RWPE2 (cell line): ENCODE results near the gene ARHGEF10L.

Experiments used
- ATAC-seq: fragments of 200-7000 bp; cut with Tn5 transposase; 3 replicates; pipeline ENCODE4 v1.9.1; 2021; ENCODE audit warnings: low read depth
- DNase-seq: peaks from one replicate; pipeline ENCODE4 v3.0.0-alpha.2; 2020; ENCODE audit warnings: low spot score
- H3K27ac ChIP-seq: fragments of 450-650 bp; 2 replicates; pipeline ENCODE4 v1.5.1; 2017; ENCODE audit warnings: mild to moderate bottlenecking; ENCODE audit not compliant: poor library complexity, severe bottlenecking
- H3K27me3 ChIP-seq: fragments of 250-450 bp; sonication (Bioruptor Pico); 2 replicates; pipeline ENCODE4 v1.5.1; 2021; ENCODE audit warnings: mild to moderate bottlenecking, moderate library complexity; ENCODE audit not compliant: insufficient read depth, poor library complexity, severe bottlenecking
- H3K36me3 ChIP-seq: fragments of 250-450 bp; sonication (Bioruptor Pico); 2 replicates; pipeline ENCODE4 v1.5.1; 2020; ENCODE audit warnings: low read depth, mild to moderate bottlenecking, moderate library complexity
- H3K4me1 ChIP-seq: fragments of 250-450 bp; sonication (Bioruptor Pico); 2 replicates; pipeline ENCODE4 v1.5.1; 2021; ENCODE audit warnings: mild to moderate bottlenecking, moderate library complexity; ENCODE audit not compliant: insufficient read depth, poor library complexity, severe bottlenecking
- H3K4me3 ChIP-seq: fragments of 250-450 bp; sonication (Bioruptor Pico); 2 replicates; pipeline ENCODE4 v1.5.1; 2021; ENCODE audit warnings: mild to moderate bottlenecking, moderate library complexity; ENCODE audit not compliant: severe bottlenecking
- H3K9me3 ChIP-seq: fragments of 250-450 bp; sonication (Bioruptor Pico); 2 replicates; pipeline ENCODE4 v1.5.1; 2021; ENCODE audit warnings: mild to moderate bottlenecking, moderate library complexity; ENCODE audit not compliant: severe bottlenecking
- CTCF ChIP-seq: fragments of 450-650 bp; IDR thresholded peaks from one replicate; pipeline ENCODE4 v1.5.1; 2017; ENCODE audit warnings: mild to moderate bottlenecking, moderate library complexity; ENCODE audit not compliant: poor library complexity, severe bottlenecking

ARHGEF10L gene

DNA sequence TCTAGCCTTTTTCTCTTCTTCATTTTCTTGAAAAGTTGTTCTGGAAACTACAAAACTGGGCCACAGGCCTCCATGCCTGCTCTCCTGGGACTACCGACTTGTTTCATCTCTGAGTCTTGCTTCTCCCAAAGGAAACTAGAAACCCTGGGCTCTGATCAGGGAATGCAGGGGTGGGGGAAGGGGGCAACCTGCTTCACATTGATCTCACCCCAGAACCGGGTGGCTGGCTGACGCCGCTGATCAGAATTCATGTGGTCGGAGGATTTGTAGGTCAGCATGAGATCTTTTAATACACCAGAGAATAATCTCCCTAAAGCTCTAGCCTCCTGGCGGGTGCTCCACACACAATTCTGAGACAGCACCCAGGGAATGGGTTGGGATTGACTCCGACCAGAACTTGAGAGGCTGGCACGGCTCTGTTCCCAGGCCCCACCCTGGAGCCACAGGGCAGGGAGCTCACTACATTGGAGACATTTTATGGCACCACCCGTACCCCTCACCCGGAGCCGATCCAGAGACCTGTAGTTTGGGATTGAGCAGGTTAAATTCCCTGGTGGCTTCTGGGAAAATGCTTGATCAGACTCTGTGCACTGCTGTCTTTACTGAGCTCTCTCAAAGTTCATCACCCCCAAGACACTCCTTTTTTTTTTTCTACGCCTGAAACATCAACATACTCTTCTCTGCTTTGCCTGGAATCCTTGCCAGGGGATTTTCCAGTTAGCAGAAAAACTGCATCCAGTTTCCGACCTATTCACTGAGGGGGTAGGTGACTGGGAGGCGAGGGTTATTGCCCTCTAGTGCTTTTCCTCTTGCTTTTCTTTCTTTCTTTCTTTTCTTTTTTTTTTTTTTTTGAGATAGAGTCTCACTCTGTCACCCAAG is 12.2 kb upstream of the ARHGEF10L start:
- Histone ChIP-seq H3K4me3 (no peak overlapping the region), H3K36me3 (no peaks in the 10 kb centered on the region), H3K27ac (no peak overlapping the region), H3K9me3 (no peaks in the 10 kb centered on the region), H3K4me1 (no peaks in the 10 kb centered on the region), H3K27me3 (no peaks in the 10 kb centered on the region)
- DNase-seq (no peak), ATAC-seq (no peak)
- no peak for TF ChIP-seq CTCF

- Histone ChIP-seq H3K27me3 (no peaks in the 10 kb centered on the region), H3K4me1 (no peaks in the 10 kb centered on the region), H3K27ac (no peak overlapping the region), H3K4me3 (no peak overlapping the region), H3K36me3 (no peaks in the 10 kb centered on the region), H3K9me3 (no peaks in the 10 kb centered on the region)
- no peak for ATAC-seq
- TF ChIP-seq CTCF = no peak
- no peak for DNase-seq
These were observed 10.1 kb upstream of the ARHGEF10L start for GRCh38 chr1:17529381-17529780.

DNA sequence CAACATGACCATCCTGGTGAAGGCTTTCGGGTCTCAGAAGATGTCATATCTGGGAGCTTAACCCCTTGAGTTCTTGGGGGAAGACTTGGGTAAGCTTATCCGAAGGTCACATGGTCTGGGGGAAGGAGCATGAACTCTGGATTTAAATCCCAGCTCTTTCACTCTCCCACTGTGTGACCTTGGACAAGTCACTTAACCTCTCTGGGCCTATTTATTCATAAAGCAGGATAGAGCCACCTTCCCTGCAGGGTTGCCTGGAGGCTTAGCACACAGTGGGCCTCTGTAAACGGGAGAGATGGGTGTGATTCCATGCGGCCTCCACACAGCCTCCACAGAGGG is 8.2 kb upstream of the ARHGEF10L start:
- DNase-seq = no peak
- Histone ChIP-seq H3K4me3 (no peak overlapping the region), H3K27me3 (no peaks in the 10 kb centered on the region), H3K27ac (no peak overlapping the region), H3K4me1 (no peaks in the 10 kb centered on the region), H3K9me3 (no peaks in the 10 kb centered on the region), H3K36me3 (no peaks in the 10 kb centered on the region)
- no peak for TF ChIP-seq CTCF
- no peak for ATAC-seq

DNA sequence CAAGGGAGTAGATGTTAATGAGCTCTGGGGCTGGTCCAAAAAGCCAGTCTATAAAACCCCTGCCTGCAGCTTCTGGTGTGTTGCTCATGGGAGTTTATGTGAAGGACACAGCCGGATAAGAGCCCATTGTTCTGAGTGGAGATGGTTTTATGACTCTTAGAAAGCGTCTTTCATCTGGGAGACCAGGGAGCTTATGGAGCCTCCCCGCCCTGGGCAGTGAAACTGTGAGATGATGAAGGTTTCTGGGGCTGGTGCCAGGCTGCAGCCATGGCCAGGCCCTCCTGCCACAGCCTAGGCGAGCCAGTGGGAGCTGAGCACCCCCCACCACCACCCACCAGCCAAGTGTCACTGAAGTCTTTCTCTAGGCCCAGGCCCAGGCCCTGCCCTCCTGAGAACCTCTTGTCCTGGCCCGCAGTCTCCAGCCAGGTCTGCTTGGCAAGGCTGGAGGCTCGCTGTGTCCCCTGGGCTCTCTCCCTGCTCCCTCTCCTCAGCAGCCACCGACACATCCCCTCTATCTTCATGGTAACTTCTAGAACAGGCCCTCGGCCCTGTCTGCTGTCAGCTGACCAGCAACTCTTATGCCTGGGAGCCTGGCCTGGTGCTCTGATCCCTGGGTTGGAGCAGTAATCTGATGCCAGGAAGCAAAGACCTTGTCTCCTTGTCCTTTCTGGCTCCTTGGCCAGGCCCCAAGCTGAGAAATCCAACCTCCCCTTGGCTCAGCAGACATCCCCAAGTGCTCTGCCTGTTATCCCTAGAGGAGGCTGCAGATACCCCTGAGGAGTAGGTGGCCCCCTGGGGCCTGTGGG is 7.6 kb upstream of the ARHGEF10L start:
- no peak for TF ChIP-seq CTCF
- Histone ChIP-seq H3K27ac (no peak overlapping the region), H3K4me3 (no peak overlapping the region), H3K4me1 (no peaks in the 10 kb centered on the region), H3K9me3 (no peaks in the 10 kb centered on the region), H3K36me3 (no peaks in the 10 kb centered on the region), H3K27me3 (no peaks in the 10 kb centered on the region)
- DNase-seq = no peak
- peak; percentile 23; the same call in 2 of the 3 replicates for ATAC-seq
